ENCODE data around the gene DNAL4. TPM values are rescaled to one million over a fixed set of nuclear protein-coding genes. Genes with fewer than 3 reads are reported as not detected.

Gene DNAL4
- total and polyA plus RNA-seq, 4 donors: 8.2 to 14.3 (median 9.8) TPM

Other genes with a start within 250 kb of the DNAL4 start
- 1 to 10 TPM; 1.5 TPM for gene DMC1, start 224.0 kb downstream of the DNAL4 start, total RNA-seq
- 1 to 10 TPM in 1 of 2 donors, under 1 TPM in 1; 0.84 to 2.5 TPM for gene DMC1, start 224.0 kb downstream of the DNAL4 start, polyA plus RNA-seq
- 1 to 10 TPM in 1 of 2 donors, under 1 TPM in 1; 0.78 to 1.3 TPM for gene FAM227A, start 137.8 kb downstream of the DNAL4 start, total RNA-seq
- under 1 TPM in 1 of 2 donors, not detected in 1; 0.56 TPM for gene FAM227A, start 137.8 kb downstream of the DNAL4 start, polyA plus RNA-seq
- gene CBY1, start 137.5 kb downstream of the DNAL4 start, total RNA-seq: 10 to 100 TPM; 24.0 to 35.2 TPM
- 10 to 100 TPM; 64.6 to 66.5 TPM for gene CBY1, start 137.5 kb downstream of the DNAL4 start, polyA plus RNA-seq
- gene TOMM22, start 112.2 kb downstream of the DNAL4 start, total RNA-seq: 10 to 100 TPM; 36.0 to 39.2 TPM
- 10 to 100 TPM; 28.9 to 42.4 TPM for gene TOMM22, start 112.2 kb downstream of the DNAL4 start, polyA plus RNA-seq
- gene JOSD1, start 93.2 kb downstream of the DNAL4 start, total RNA-seq: 10 to 100 TPM; 54.0 to 54.7 TPM
- 10 to 100 TPM; 19.7 to 30.0 TPM for gene JOSD1, start 93.2 kb downstream of the DNAL4 start, polyA plus RNA-seq
- gene GTPBP1, start 88.2 kb downstream of the DNAL4 start, total RNA-seq: 10 to 100 TPM; 49.5 to 59.2 TPM
- gene GTPBP1, start 88.2 kb downstream of the DNAL4 start, polyA plus RNA-seq: 10 to 100 TPM; 10.5 to 21.6 TPM
- gene SUN2, start 38.1 kb downstream of the DNAL4 start, total RNA-seq: 100 to 1,000 TPM; 275 to 495 TPM
- 100 to 1,000 TPM in 1 of 2 donors, 10 to 100 TPM in 1; 95.4 to 303 TPM for gene SUN2, start 38.1 kb downstream of the DNAL4 start, polyA plus RNA-seq
- gene NPTXR, start 49.9 kb upstream of the DNAL4 start, total RNA-seq: 10 to 100 TPM; 16.5 to 21.9 TPM
- 10 to 100 TPM in 1 of 2 donors, 1 to 10 TPM in 1; 6.1 to 11.3 TPM for gene NPTXR, start 49.9 kb upstream of the DNAL4 start, polyA plus RNA-seq
- 100 to 1,000 TPM in 1 of 2 donors, 10 to 100 TPM in 1; 97.2 to 104 TPM for gene CBX6, start 78.1 kb upstream of the DNAL4 start, total RNA-seq
- gene CBX6, start 78.1 kb upstream of the DNAL4 start, polyA plus RNA-seq: 10 to 100 TPM; 17.5 to 38.9 TPM
- gene APOBEC3A, start 163.5 kb upstream of the DNAL4 start, total RNA-seq: 1 to 10 TPM; 1.4 to 7.3 TPM
- 1 to 10 TPM in 1 of 2 donors, not detected in 1; 4.4 TPM for gene APOBEC3A, start 163.5 kb upstream of the DNAL4 start, polyA plus RNA-seq
- gene APOBEC3B, start 188.2 kb upstream of the DNAL4 start, total RNA-seq: 1 to 10 TPM in 1 of 2 donors, not detected in 1; 1.4 TPM
- gene APOBEC3B, start 188.2 kb upstream of the DNAL4 start, polyA plus RNA-seq: 1 to 10 TPM in 1 of 2 donors, not detected in 1; 2.0 TPM
- gene APOBEC3C, start 220.1 kb upstream of the DNAL4 start, total RNA-seq: 10 to 100 TPM; 12.4 to 25.3 TPM
- 10 to 100 TPM; 17.8 TPM for gene APOBEC3C, start 220.1 kb upstream of the DNAL4 start, polyA plus RNA-seq
- 1 to 10 TPM; 1.8 to 4.9 TPM for gene APOBEC3D, start 227.0 kb upstream of the DNAL4 start, total RNA-seq
- gene APOBEC3D, start 227.0 kb upstream of the DNAL4 start, polyA plus RNA-seq: 1 to 10 TPM in 1 of 2 donors, under 1 TPM in 1; 0.95 to 1.4 TPM
- 1 to 10 TPM; 6.3 to 9.4 TPM for gene APOBEC3F, start 246.7 kb upstream of the DNAL4 start, total RNA-seq
- gene APOBEC3F, start 246.7 kb upstream of the DNAL4 start, polyA plus RNA-seq: 1 to 10 TPM; 4.9 to 9.5 TPM

Measured in aorta (tissue), 4 donors.